GM12891 (cell line): ENCODE results near the gene OIT3.

ENCODE experiments used
- POLR2A ChIP-seq: IDR thresholded peaks from 2 replicates; pipeline ENCODE4 v1.6.1; 2011; ENCODE audit warnings: low read depth, low read length, control low read depth
- POLR2AphosphoS5 ChIP-seq: IDR thresholded peaks from 2 replicates; pipeline ENCODE4 v1.6.1; 2011; ENCODE audit warnings: low read depth, low read length, control low read depth

GRCh38 chr10:72927485-72927884 is 33.9 kb downstream of the OIT3 start:
- no peak for TF ChIP-seq POLR2A
- no peak for TF ChIP-seq POLR2AphosphoS5
